HG03060 (cell line): ENCODE data around the gene LARGE1.

Source experiments
- ATAC-seq: cut with Tn5 transposase; IDR thresholded peaks from one replicate; pipeline ENCODE4 v1.9.1; 2021; ENCODE audit warnings: low read depth, moderate number of reproducible peaks; ENCODE audit not compliant: unreplicated experiment

Gene LARGE1

DNA sequence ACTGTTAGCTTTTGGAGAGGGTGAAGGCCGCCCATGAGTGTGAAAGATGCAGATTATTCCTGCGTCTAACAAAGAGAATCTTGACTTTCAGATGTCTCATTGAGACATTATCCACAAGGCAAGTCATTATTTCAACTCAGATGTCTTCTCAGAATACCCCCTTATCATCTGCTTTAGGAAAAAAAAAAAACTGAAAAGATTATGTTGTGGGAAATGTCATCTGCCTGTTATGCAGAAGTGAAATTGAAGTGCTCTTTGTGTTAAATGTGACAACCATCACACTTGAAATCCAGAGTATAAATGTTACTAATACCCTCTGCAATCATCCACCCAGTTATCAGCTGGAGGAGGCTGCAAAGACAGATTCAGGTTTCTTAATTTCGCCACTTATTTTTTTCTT lies 239.6 kb downstream of the LARGE1 start:
- no peak for ATAC-seq

DNA sequence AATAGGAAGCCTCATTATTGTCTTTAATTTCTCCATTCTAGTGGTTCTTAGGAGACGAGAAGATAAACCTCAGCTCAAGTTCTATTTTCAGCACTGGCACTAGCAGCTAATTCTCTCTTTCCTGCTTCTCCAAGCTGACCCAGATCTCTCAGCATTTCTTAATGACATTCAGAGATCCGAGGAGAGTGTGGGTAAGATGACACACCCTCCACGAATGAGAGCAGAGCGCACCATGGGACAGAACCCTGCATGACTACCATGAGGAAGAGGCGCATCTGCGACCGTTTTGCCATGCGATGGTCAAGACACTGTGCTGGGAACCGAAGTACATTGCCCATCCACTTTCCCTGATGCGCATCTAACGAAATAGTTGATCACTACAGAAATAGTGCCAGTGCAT lies 241.8 kb downstream of the LARGE1 start:
- no peak for ATAC-seq

DNA sequence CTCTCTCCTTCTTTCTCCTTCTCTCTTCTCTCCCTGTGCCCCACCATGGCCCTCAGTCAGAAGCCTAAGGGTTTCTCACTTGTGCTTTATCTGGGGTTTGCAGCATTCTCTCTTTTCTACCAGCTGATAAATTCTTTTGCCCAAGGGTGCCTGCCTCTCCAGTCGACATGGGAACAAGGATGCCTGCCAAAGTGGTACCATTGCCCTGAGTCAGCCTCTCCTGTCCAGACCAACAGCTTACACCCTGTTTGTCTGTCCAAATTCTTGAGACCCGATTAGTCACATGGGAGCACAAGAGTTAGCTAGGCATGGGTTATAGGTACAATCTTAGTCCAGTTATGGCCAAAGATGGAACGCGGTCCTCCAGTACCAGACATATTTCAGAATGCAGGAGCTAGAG lies 242.7 kb downstream of the LARGE1 start:
- no peak for ATAC-seq

DNA sequence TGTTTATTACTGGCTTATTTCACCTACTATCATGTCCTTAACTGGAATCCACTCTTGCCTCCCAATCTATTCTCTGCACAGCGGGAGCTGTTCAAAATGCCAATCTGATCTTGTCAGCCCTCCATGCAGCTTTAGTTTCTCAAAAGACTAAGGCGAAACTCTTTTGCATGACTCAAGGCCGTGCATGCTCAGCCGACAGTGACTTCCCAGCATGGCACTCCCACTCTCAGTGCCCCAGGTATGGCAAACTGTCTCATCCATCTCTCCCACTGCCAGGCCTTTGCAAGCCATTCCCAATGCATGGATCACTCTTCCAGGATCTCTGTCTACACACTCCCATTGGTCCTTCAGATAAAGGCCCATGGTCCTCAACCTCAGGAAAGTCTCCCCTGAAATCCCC lies 245.9 kb downstream of the LARGE1 start:
- no peak for ATAC-seq

DNA sequence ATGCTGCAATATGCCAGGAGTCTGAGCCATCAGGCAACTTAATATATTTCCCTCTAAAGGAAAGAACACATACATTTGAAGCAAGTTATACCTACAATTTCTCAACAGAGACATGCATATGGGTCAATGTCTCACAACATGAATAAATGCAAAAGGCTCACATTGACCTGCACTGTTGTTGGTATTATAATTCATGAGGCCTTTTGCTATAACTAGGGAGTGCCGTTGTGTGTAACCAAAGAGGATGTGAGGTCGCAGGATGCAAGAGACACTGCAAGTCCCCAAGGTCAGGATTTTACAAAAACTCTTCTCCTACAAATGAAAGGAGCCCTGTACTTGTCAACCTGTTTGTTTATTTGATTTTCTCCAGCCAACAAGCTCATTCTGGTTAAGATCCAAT lies 250.5 kb downstream of the LARGE1 start:
- ATAC-seq, result no peak

DNA sequence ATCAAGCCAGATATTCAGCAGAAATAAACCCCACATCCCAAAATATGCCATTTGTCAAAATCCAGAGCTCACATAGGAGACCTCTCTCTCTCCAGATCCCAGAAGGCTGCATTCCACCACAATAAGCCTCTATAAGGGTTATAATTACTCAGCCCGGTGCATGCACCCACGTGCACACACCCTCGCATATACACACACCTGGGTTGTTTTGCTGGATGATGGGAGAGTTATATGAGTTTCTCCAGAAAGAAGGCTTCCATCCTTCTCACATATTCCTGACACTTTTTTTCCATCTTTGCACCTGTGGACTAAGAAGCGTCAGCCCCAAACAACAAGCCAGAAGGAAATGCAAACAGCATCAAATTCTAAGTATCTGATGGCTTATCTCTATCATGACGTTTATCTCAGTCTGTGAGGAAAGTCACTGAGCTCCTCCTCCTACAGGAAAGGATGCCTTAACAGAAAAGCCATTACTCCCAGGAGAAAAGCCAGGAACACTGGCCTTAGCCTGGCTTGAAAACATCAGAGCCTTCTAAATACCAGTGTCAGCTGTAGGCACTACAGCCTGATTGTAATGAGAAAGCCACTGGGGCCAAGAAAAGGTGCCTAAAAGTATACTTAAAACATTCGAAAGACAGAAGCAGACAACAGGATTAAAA lies 253.2 kb downstream of the LARGE1 start:
- no peak for ATAC-seq

DNA sequence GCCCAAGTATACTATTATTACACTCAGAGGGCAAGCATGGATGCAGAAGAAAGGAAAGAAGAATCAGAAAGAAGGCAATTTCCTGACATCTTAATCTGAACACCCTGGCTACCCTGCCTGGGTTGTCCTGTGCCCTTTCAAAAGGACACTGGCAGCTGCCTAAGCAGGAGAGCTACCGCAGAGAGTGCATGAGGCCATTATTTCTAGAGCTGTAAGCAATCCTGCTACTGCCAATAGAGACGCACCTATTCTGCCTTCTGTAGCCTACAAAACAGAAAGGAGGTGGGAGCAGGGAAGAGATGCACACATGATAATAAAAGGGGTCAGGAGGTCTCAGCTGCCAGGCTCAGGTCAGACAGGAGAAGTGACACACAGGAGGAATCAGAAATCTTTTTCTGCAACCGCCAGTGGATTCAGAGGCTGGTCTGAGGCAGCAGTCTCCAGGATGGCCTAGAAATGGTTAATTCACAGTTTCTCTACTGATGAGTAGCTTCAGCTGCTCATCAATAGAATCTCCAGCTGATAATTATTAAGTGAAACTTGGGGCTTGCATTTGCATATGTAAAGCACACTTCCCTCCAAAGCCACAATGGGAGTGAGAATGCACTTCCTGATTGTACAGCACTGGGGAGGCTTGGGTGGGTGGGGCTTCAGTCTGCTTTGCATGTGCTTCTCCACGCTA lies 253.9 kb downstream of the LARGE1 start:
- no peak for ATAC-seq

DNA sequence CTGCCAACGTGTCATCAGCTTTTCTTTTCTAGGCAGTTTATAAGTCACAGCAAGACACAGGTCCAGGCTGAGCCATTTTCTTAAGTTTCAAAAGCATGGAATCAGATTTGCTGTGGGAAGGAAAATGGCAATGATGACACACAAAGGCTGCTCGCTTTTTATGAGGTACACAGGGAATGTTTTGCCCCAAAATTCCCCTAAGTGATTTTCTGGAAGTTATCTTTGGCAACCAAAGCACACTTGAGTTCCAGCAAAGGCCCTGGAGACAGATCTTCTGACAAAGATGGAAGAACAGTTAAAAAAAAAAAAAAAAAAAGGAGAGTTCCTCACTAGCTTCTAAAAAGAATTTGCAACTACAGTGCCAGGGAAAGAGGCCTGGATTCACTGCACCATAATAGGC lies 260.8 kb downstream of the LARGE1 start:
- ATAC-seq, result no peak

DNA sequence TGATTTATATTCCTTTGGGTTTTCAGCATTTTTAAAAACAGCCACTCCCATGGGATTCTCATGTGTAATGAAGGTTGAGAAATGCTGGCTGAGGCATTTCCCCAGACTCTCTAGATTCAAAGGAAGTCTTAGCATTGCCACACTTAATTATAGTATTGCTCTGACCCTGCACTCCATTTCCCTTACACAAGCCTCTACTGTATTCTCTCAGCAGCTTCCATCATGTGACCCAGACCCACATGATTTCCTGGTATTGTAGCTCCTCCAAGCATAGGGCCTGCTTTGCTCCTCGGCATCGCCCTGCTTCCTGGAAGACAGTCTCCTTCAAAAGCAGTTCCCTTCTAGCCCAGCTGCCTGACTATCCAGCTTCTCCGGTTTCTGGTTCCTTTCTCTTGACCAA lies 261.5 kb downstream of the LARGE1 start:
- ATAC-seq, result no peak

DNA sequence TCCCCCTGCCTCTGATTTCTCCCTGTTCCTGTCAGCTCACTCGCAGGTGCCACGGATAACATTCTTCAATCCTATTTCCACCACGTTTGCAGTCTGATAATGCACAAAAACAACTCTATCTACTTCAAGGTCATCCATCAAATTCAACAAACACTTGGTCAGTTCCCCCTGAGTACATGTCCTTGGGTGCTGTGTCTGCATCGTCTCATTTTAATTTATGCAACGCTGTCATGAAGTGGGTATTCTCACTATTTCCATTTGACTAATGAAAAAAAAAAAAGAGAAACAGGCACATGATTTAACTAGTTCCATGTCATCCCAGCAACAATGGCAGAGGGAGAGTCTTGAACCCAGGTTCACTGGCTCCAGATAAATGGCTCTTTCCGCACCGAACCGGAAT lies 262.6 kb downstream of the LARGE1 start:
- no peak for ATAC-seq

DNA sequence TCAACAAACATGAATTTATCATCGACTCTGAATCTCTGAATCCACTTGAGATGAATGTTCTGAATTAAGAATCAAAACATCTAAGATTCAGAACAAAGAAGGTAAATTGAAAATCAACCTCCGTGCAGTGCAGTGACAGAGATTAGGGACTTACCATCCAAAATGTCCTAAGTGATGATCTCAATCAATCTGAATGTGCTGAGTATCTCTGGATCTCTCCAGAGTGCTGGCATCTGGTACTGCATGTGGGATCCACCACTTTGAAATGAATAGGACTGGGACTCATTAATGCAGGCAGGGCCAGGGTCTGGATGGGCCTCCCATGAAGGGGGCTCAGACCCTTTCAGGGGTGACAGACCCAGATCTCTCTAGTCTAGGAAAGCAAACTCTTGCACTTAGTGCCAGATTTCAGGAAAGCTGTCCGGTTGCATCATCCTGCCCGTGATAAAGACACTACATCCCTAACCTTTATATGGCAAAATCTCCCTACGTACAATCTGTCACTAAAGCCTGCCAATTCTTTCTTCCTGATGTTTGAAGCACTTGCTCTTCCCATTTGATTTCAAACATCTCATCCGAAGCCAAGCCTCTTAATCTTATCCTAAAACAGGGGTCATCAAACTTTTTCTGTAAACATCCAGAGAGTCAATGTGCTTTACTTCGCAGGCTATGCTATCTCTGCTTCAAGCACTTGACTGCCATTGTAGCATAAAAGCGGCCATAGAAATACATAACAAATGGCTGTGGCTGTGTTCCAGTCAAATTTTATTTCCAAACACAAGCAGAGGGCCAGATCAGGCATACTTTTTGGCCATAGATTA lies 263.3 kb downstream of the LARGE1 start:
- ATAC-seq, result no peak

DNA sequence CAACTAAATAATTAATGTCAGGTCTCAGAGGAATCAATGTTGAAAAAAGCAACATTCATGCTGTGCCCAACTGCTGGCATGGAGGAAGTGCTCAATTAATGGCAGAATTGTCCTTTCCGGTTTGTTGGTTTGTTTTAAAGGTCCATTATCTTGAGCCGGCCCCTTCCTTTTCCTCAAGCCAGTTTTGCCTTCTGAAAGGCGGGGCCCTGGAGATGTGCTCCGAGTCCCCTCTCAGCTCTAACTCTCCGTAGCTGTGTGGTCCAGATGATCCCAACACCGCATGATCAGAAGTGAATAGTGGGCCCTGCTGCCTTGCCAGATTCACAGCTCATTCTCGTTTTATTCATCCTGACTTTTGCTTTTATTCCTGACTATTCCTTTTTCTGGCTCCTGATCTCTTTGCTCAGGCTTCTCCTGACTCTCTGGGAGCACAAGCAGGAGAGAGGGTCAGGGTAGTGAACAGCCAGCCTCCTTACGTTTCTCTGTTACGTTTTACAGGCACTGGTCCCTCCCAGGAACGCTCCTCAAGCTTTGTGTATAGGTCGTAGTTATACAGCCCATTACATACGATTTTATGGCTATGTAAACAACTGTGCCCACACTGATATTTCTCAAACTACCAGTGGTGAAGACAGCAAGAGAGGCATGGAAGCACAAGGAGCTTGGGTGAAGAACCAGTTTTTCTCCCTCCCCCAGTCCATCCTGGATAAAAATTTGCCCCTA lies 265.9 kb downstream of the LARGE1 start:
- ATAC-seq, result no peak

DNA sequence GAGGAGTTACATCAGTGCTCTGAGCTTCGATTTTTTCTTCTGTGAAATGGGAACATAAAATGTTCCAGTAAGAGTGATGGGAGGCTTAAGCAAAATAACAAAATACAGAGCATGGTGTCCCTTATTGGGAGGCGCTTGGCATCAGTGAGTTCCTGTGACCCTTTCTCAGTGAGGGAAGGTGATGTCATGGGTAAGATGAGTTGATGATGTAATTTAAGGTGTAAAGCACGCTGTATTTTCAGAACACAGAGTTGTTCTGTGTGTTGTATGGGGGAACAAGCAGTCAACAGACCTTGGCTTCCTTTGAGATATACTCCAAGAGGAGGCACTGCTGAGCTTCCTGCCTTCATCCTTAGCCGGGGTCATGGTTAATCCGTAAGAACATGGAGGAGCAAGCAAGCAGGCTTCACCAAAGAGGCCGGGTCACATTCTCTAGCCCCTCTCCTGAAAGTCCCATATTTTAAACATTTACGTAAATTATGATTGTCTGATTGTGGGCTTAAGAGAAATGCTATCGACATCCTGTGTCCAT lies 266.7 kb downstream of the LARGE1 start:
- no peak for ATAC-seq

DNA sequence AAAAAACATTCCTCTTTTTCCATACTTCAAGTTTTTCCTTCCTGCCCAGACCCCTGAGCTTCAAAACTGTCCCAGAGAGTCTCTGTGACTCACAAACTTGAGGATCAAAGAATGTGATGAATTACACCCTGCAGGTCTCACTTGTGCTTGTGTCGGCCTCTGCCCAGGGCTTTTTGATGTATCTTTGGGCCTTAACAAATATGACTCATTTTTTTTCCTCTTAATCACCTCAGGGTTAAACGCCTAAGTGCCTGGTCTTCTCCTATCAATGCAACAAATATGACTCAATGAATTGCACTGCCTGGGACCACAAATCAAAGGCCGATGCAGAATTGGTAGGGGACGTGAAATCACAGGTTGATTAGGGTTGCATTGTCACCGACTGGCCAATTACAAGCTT lies 267.7 kb downstream of the LARGE1 start:
- ATAC-seq, result no peak

DNA sequence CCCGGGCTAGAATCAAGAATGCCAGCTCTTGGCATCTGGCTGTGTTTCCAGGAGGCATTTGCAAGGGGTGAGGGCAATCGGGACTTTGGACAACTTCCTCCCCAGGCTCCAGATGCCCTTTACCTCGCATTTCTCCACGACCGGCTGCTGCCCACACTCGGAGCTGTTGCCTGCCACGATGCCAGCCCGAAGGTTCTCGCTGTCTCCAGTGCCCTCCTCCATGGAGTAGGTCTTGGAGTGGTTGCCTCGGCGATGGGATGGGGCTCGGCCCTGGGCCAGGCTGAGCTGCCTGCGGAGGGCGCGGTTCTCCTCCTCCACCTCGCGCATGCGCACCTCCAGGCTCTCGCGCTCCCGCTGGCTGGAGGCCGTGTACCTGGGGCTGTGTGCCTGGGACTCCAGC lies 270.0 kb downstream of the LARGE1 start:
- ATAC-seq, result no peak

DNA sequence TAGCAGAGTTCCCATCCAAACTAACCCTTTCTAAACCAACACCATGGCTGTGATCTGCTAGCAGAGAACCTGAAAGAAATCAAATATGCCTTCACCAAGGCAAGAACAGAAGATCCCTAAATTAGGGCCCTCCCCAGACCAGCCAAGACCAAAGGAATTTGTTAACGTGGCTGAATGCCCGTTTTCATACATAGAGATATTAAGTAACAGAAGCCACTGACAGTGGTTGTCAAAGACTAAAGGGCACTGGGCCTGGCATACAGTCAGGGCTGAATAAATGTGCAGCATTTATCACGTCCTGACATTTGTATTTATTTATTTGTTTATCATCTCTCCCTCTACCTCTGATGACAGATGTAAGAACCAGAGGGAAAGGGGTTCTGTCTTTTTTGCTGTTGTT lies 271.8 kb downstream of the LARGE1 start:
- ATAC-seq, result no peak

DNA sequence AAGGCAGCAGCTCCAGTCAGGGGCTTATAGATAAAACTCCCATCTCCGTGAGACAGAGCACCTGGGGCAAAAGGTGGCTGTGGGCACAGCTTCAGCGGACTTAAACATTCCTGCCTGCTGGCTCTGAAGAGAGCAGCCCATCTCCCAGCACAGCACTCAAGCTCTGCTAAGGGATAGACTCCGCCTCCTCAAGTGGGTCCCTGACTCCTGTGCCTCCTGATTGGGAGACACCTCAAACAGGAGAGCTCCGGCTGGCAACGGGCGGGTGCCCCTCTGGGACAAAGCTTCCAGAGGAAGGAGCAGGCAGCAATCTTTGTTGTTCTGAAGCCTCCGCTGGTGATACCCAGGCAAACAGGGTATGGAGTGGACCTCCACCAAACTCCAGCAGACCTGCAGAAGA lies 279.4 kb downstream of the LARGE1 start:
- no peak for ATAC-seq

DNA sequence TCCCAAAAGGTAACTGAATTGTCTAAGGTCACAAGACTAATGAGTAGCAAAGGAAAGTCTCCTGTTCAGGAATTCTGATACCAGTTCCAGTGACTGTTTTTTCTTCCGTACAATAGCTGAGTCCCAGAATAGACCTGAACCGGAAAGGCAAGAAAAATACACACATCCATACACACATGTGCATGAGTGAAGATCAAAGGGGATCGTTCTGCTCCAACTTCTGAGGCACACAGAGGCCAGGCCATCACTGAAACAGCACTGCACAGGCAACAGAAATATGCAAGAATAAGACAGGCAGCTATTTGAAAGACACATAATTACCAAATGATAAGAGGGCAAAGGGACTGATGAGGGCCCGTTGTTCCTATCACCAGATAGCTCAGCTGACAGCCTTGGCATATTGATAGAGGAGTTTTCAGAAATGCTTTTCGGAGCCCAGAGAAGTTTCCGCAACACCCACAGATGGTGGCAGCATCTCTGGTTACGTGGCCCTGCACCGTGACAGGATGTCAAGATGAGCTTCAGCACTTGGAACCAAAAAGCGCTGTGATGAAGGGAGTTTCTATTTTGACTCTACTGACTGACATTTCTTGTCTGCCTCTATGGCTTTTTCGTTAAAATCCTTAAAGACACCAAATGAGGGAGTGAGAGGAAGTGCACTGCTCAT lies 280.6 kb downstream of the LARGE1 start:
- no peak for ATAC-seq

DNA sequence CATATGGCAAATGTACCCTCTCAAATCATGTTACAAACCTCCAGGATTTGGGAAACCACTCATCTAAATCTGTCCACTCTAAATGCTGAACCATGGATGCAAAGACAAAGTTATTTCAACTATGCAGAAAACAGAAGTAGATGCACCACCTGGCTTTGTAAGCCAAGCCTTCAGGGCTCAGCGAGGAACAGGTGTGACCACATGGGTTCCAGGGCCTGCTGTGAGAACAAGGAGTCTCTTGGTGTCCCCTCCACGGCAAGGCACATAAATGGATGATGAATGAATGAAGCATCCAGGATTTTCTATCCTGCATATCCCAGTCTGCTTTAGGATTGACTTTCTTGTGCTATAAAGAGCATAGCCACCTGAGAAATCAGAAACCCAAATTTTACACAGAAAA lies 284.5 kb downstream of the LARGE1 start:
- no peak for ATAC-seq

DNA sequence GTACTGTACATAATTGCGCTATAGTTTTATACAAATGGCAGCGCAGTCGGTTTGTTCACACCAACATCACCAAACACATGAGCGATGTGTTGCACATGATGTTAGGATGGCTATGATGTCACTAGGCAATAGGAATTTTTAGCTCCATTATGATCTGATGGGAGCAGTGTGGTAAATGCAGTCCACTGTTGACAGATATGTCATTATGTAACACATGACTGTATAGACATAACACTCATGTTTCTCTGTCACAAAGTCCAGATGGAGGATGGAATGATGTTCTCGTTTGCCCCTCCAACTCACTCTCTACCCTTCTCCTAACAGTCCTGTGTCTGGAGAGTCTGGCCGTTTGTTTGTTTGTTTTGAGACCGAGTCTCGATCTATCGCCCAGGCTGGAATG lies 288.5 kb downstream of the LARGE1 start:
- no peak for ATAC-seq
